ENCODE data around the gene RXYLT1.
"Not testable (repeated sequence)": the region's sequence is repeated elsewhere in the genome, so short reads cannot be mapped to it uniquely, and the experiment has no call there.

GRCh38 chr12:63842750-63843149, 63.0 kb downstream of the RXYLT1 start:
- TF ChIP-seq CTCF (IDR thresholded peaks at IDR 0.05); ATOH8 (CRISPR knock-in tag; IDR thresholded peaks at IDR 0.05; ENCODE audit: low read depth): not testable (repeated sequence)

All from A549 (cell line).